ENCODE data around the gene MOG. TPM values are rescaled to one million over a fixed set of nuclear protein-coding genes. Genes with fewer than 3 reads are reported as not detected.

MOG gene
- total RNA-seq, 3 donors from 2014 or later: not detected

- TF ChIP-seq CTCF (IDR thresholded peaks at IDR 0.05): no peak
- no peak for ATAC-seq
- Histone ChIP-seq H3K36me3 (ENCODE audit: low read depth) (no peaks in the 10 kb centered on the region), H3K4me1 (ENCODE audit: low read depth) (no peaks in the 10 kb centered on the region), H3K9me3 (no peaks in the 10 kb centered on the region), H3K4me3 (no peak within 1 kb of the TSS)
- DNase-seq: no peak
- intact Hi-C loops (cut with DNase I, micrococcal nuclease): no loop called here
Measured at GRCh38 chr6:29680904-29681303, 24.0 kb downstream of the MOG start, which contains the start of gene ZFP57. Gene ZFP57 (minus strand): TSS chr6:29681152. CDS start chr6:29677003, 4,149 bp downstream.

GRCh38 chr6:29681811-29682210 lies 24.9 kb downstream of the MOG start:
- H3K4me1 ChIP-seq (ENCODE audit: low read depth): no peaks in the 10 kb centered on the region
- DNase-seq: no peak
- TF ChIP-seq CTCF (IDR thresholded peaks at IDR 0.05): no peak
- intact Hi-C loops (cut with DNase I, micrococcal nuclease): no loop called here
- no peaks in the 10 kb centered on the region for H3K9me3 ChIP-seq
- H3K36me3 ChIP-seq (ENCODE audit: low read depth): no peaks in the 10 kb centered on the region
- H3K4me3 ChIP-seq: no peak overlapping the region
- no peak for ATAC-seq

- intact Hi-C loops (cut with DNase I, micrococcal nuclease): no loop called here
- no peak for TF ChIP-seq CTCF (IDR thresholded peaks at IDR 0.05)
- no peak for ATAC-seq
Measured at GRCh38 chr6:29685718-29686326, 28.9 kb downstream of the MOG start.

GRCh38 chr6:29694637-29695036 lies 37.7 kb downstream of the MOG start:
- Histone ChIP-seq H3K4me3 (no peak overlapping the region), H3K4me1 (ENCODE audit: low read depth) (no peaks in the 10 kb centered on the region), H3K36me3 (ENCODE audit: low read depth) (no peaks in the 10 kb centered on the region), H3K9me3 (no peaks in the 10 kb centered on the region)
- intact Hi-C loops (cut with DNase I, micrococcal nuclease): no loop called here
- TF ChIP-seq CTCF (IDR thresholded peaks at IDR 0.05): no peak
- ATAC-seq: no peak
- DNase-seq: no peak

More at GRCh38 chr6:29685718-29686326, 28.9 kb downstream of the MOG start:
- H3K4me3 ChIP-seq: no peak overlapping the region
- DNase-seq: no peak
- no peaks in the 10 kb centered on the region for H3K9me3 ChIP-seq
- no peaks in the 10 kb centered on the region for H3K4me1 ChIP-seq (ENCODE audit: low read depth)
- H3K36me3 ChIP-seq (ENCODE audit: low read depth): no peaks in the 10 kb centered on the region

- Histone ChIP-seq H3K9me3 (no peaks in the 10 kb centered on the region), H3K4me3 (no peak overlapping the region), H3K4me1 (ENCODE audit: low read depth) (no peaks in the 10 kb centered on the region), H3K36me3 (ENCODE audit: low read depth) (no peaks in the 10 kb centered on the region)
- no peak for TF ChIP-seq CTCF (IDR thresholded peaks at IDR 0.05)
- DNase-seq: no peak
- intact Hi-C loops (cut with DNase I, micrococcal nuclease): no loop called here
- no peak for ATAC-seq
Measured at GRCh38 chr6:29696147-29697125, 39.5 kb downstream of the MOG start.
